ENCODE measurements around the gene BORCS5. TPM values are rescaled to one million over a fixed set of nuclear protein-coding genes. Genes with fewer than 3 reads are reported as not detected.
A peak's percentile ranks its signal among the peaks of the same experiment; 100 is the strongest.

Gene BORCS5
- total RNA-seq, 1 donor from 2014 or later: 25.2 TPM

- Mint-ChIP-seq H3K27me3 (no peaks in the 10 kb centered on the region), H3K9me3 (ENCODE audit: low read depth) (no peaks in the 10 kb centered on the region), H3K4me1 (ENCODE audit: low read depth) (peaks cover 18% of the 10 kb centered on the region), H3K27ac (peak overlapping the region; percentile 97), H3K4me3 (ENCODE audit: low read depth) (peak overlapping the region; percentile 94), H3K36me3 (ENCODE audit: insufficient read depth) (no peaks in the 10 kb centered on the region)
- DNase-seq (ENCODE audit: low spot score, unreplicated experiment): no peak
- no peak for TF ChIP-seq CTCF (IDR thresholded peaks at IDR 0.05; ENCODE audit: unreplicated experiment)
Measured at GRCh38 chr12:12356467-12356895, 397 bp upstream of the BORCS5 start.

GRCh38 chr12:12357719-12358461, 1.0 kb downstream of the BORCS5 start:
- Mint-ChIP-seq H3K27ac (peak overlapping the region; percentile 97), H3K9me3 (ENCODE audit: low read depth) (no peaks in the 10 kb centered on the region), H3K36me3 (ENCODE audit: insufficient read depth) (no peaks in the 10 kb centered on the region), H3K27me3 (no peaks in the 10 kb centered on the region), H3K4me3 (ENCODE audit: low read depth) (peak overlapping the region; percentile 94), H3K4me1 (ENCODE audit: low read depth) (peaks cover 18% of the 10 kb centered on the region)
- no peak for TF ChIP-seq CTCF (IDR thresholded peaks at IDR 0.05; ENCODE audit: unreplicated experiment)
- DNase-seq (ENCODE audit: low spot score, unreplicated experiment): no peak

GRCh38 chr12:12358528-12358927, 1.6 kb downstream of the BORCS5 start:
- no peak for DNase-seq (ENCODE audit: low spot score, unreplicated experiment)
- Mint-ChIP-seq H3K4me1 (ENCODE audit: low read depth) (peaks cover 16% of the 10 kb centered on the region), H3K27me3 (no peaks in the 10 kb centered on the region), H3K36me3 (ENCODE audit: insufficient read depth) (no peaks in the 10 kb centered on the region), H3K9me3 (ENCODE audit: low read depth) (no peaks in the 10 kb centered on the region), H3K4me3 (ENCODE audit: low read depth) (peak overlapping the region; percentile 94), H3K27ac (no peak overlapping the region)
- no peak for TF ChIP-seq CTCF (IDR thresholded peaks at IDR 0.05; ENCODE audit: unreplicated experiment)

- H3K4me1 Mint-ChIP-seq (ENCODE audit: low read depth): no peaks in the 10 kb centered on the region
- H3K27ac Mint-ChIP-seq: no peak overlapping the region
- no peak overlapping the region for H3K4me3 Mint-ChIP-seq (ENCODE audit: low read depth)
- TF ChIP-seq CTCF (IDR thresholded peaks at IDR 0.05; ENCODE audit: unreplicated experiment): no peak
- DNase-seq (ENCODE audit: low spot score, unreplicated experiment): no peak
- no peaks in the 10 kb centered on the region for H3K9me3 Mint-ChIP-seq (ENCODE audit: low read depth)
- H3K27me3 Mint-ChIP-seq: no peaks in the 10 kb centered on the region
- H3K36me3 Mint-ChIP-seq (ENCODE audit: insufficient read depth): no peaks in the 10 kb centered on the region
Measured at GRCh38 chr12:12364787-12365445, 8.0 kb downstream of the BORCS5 start.

GRCh38 chr12:12365446-12365802, 8.5 kb downstream of the BORCS5 start:
- Mint-ChIP-seq H3K36me3 (ENCODE audit: insufficient read depth) (no peaks in the 10 kb centered on the region), H3K4me3 (ENCODE audit: low read depth) (no peak overlapping the region), H3K9me3 (ENCODE audit: low read depth) (no peaks in the 10 kb centered on the region), H3K27me3 (no peaks in the 10 kb centered on the region), H3K4me1 (ENCODE audit: low read depth) (no peaks in the 10 kb centered on the region), H3K27ac (no peak overlapping the region)
- DNase-seq (ENCODE audit: low spot score, unreplicated experiment): no peak
- TF ChIP-seq CTCF (IDR thresholded peaks at IDR 0.05; ENCODE audit: unreplicated experiment): no peak

Measured in progenitor cell of endocrine pancreas (in vitro differentiated cells).